Cerebellar nuclear complex (tissue), 1 donor: ENCODE data around the gene TMEM178B.
"Not testable (repeated sequence)": the region's sequence is repeated elsewhere in the genome, so short reads cannot be mapped to it uniquely, and the experiment has no call there.

Source experiments
- DNase-seq, 2 experiments: peaks; one replicate each; lab custom pipeline; 2025; lab: John Stamatoyannopoulos, UW

The TMEM178B gene

GRCh38 chr7:141185369-141185967, 111.6 kb downstream of the TMEM178B start:
- DNase-seq: no peak

- peak in 1 of 2 experiments; percentile 16 for DNase-seq
Measured at GRCh38 chr7:141189231-141189630, 115.4 kb downstream of the TMEM178B start.

- no peak for DNase-seq
Measured at GRCh38 chr7:141190495-141190894, 116.6 kb downstream of the TMEM178B start.

- DNase-seq: no peak
Measured at GRCh38 chr7:141191277-141191676, 117.4 kb downstream of the TMEM178B start.

GRCh38 chr7:141193066-141193465, 119.2 kb downstream of the TMEM178B start:
- DNase-seq: no peak

GRCh38 chr7:141195722-141196121, 121.9 kb downstream of the TMEM178B start:
- DNase-seq: not testable (repeated sequence)

- no peak for DNase-seq
Measured at GRCh38 chr7:141198194-141198958, 124.5 kb downstream of the TMEM178B start.

- DNase-seq: peak; percentile 94 to 95
Measured at GRCh38 chr7:141200191-141201108, 126.6 kb downstream of the TMEM178B start.

GRCh38 chr7:141201145-141201885, 127.5 kb downstream of the TMEM178B start:
- DNase-seq: no peak

- no peak for DNase-seq
Measured at GRCh38 chr7:141202535-141202934, 128.7 kb downstream of the TMEM178B start.

GRCh38 chr7:141203177-141203576, 129.3 kb downstream of the TMEM178B start:
- no peak for DNase-seq

- DNase-seq: no peak
Measured at GRCh38 chr7:141203586-141203985, 129.7 kb downstream of the TMEM178B start.

GRCh38 chr7:141207661-141208060, 133.8 kb downstream of the TMEM178B start:
- no peak for DNase-seq

GRCh38 chr7:141208539-141208938, 134.7 kb downstream of the TMEM178B start:
- DNase-seq: no peak

- DNase-seq: no peak
Measured at GRCh38 chr7:141209454-141209853, 135.6 kb downstream of the TMEM178B start.

- no peak for DNase-seq
Measured at GRCh38 chr7:141210862-141211261, 137.0 kb downstream of the TMEM178B start.

- DNase-seq: no peak
Measured at GRCh38 chr7:141213226-141213625, 139.4 kb downstream of the TMEM178B start.

GRCh38 chr7:141217938-141218337, 144.1 kb downstream of the TMEM178B start:
- no peak for DNase-seq

GRCh38 chr7:141218941-141219340, 145.1 kb downstream of the TMEM178B start:
- DNase-seq: no peak

- no peak for DNase-seq
Measured at GRCh38 chr7:141220263-141220880, 146.5 kb downstream of the TMEM178B start.

- no peak for DNase-seq
Measured at GRCh38 chr7:141221007-141221612, 147.2 kb downstream of the TMEM178B start.
